SKM-1 (cell line): ENCODE results near the gene SEC14L5.
A peak's percentile ranks its signal among the peaks of the same experiment; 100 is the strongest.

Source experiments
- DNase-seq: peaks from one replicate; lab custom pipeline; 2025; ENCODE audit not compliant: unreplicated experiment; lab: John Stamatoyannopoulos, UW

The SEC14L5 gene

GRCh38 chr16:4957720-4958509 is at the start of gene SEC14L5:
Gene SEC14L5, plus strand, starts transcription at chr16:4958330. Its CDS starts 994 bp downstream, at chr16:4959324.
- DNase-seq = peak; percentile 93

GRCh38 chr16:4908854-4909401 is 49.2 kb upstream of the SEC14L5 start:
- DNase-seq = no peak

DNA sequence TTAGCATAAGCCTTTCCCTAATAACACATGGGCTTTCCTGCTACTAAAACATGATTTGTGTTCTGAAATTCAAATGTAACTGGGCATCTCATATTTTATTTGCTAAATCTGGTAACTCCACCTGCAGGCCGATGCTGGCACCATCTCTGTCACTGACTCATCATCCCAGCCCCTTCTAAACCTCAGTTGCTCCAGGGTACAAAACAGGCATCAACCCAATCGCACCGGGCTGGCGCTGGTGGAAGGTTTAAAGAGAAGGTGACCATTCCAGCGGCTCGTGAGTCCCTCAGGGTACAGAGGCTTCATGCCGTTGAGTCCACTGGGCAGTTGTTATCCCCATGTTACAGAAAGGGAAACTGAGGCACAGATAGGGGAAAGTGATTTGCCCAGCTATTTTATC is 48.3 kb upstream of the SEC14L5 start:
- no peak for DNase-seq

GRCh38 chr16:4910828-4911227 is 47.3 kb upstream of the SEC14L5 start:
- DNase-seq = no peak

- DNase-seq = no peak
Measured at GRCh38 chr16:4911970-4912386, 46.2 kb upstream of the SEC14L5 start.

GRCh38 chr16:4913130-4913773 is 44.9 kb upstream of the SEC14L5 start:
- no peak for DNase-seq

- DNase-seq = no peak
Measured at GRCh38 chr16:4913774-4914525, 44.2 kb upstream of the SEC14L5 start.

DNA sequence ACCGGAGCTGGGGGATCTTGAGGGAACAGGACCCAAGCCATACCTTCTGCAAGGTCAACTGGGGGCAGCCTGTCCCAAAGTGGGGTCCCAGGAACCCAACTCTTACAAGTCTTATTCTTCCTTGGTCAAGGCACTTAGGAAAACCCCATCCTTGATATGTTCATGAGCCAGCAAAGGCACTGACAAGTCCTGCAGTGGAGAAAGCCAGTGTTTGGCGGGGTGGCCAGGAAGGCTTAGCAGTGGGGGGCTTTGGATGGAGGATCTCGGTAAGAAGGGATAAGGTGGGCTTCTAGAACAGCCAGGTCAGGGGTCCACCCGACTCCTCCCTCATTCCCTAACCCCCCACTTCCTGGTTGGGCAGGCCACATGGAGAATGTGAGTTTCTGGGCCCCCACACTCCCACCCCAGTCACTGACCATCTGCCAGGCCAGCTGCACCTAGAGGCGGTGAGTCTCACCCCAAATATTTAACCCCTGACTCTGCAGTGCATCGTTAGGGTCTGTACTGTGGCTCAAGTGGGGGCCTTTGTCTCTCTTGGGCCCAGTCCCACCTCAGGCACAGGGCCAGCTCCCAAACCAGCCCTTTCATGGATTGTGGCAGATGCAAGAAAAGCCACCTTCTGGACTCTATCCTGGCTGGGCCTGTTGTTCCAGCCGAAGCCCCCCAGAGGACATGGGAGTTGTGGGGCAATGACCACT is 43.5 kb upstream of the SEC14L5 start:
- DNase-seq = no peak

DNA sequence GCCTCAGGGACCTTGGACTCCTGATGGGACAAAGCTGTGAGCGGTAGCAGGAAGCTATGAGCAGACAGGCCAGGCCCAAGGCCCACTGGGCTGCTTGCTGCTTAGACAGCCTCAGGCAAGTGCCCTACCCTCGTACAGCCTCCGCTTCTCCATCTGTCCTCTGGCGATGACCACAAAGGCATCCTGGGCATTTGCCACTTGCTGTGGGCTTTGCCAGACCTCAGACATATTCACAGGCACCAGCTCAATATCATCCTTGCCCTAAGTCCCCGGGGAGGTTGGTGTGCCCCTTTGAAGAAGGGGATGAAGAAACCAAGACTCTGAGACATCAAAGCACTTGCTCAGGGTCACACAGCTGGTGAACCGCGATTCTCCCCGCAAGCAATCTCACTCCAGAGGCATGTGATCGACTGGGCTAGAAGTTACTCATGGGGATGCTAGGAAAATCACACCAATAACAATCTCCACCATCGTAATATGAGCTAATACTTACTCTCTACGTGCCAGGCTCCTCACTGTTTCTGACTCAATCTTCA is 42.8 kb upstream of the SEC14L5 start:
- no peak for DNase-seq

GRCh38 chr16:4917117-4917516 is 41.0 kb upstream of the SEC14L5 start:
- DNase-seq = no peak

DNA sequence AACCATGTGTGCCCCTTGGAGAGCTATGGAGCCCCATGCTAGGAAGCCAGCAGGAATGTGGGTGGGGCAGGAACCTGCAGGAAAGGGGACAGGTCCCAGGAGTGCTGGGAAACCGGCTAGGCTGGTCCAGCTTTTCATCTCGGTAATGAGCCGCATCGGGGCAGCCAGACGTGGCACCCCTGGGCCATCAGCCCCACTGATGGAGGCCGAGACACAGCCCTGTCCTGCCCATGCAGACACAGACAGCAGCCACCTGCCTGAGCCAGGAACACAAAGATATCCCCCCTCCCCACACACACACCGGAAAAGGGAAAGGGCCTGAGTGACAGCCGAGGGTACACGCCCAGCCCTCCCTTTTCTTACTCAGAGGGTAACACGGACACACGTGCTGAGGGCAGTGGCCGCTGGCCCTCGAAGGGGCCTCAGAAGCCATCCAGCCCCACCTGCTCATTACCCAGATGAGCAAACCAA is 39.3 kb upstream of the SEC14L5 start:
- no peak for DNase-seq

- DNase-seq = no peak
Measured at GRCh38 chr16:4920826-4921225, 37.3 kb upstream of the SEC14L5 start.

DNA sequence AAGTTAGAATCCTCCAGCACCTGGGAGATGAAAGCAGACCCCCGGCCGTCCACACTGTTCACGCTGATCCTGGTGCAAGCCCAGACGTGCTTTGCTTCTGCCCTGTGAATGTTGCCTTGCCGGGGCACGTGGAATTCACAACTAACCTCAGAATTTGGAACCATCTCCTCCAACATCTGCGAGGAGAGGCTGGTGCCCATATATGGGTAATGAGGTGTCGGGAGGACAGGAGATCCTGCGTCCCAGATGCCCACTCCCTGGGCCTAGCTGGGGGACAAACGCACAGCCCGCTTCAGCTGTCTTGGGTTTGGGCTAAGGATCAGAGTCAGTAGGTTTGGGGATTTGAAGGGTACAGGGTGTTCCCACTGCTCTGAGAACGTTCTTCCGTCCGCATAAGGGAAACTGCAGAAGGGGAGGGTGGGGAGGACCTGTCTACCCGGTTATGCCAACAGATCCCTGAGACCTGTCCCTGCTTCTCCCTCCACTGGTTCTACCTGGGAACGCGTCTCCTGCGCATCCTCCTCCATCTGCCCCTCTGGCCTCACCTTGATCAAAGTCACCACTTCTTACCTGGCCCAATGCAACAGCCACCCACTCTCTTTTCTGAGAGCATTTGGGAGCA is 35.3 kb upstream of the SEC14L5 start:
- no peak for DNase-seq

DNA sequence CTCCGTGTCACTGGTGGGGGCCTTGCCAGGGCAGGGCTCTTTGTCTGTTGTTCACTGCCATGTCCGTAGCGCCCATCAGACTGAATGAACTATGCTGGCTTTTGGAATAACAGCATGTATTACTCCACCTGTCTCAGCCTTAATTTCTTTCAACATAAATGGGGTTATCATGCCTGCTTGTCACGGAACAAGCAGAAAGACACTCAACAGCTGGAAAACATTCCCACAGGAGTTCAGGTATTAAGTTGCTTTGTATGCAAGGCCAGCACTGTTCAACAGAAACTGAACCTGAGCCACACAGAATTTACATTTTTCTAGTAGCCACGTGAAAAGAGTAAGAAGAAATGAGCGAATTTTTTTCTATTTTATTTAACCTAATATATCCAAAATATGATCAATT is 34.3 kb upstream of the SEC14L5 start:
- DNase-seq = no peak

- DNase-seq = no peak
Measured at GRCh38 chr16:4924593-4925292, 33.4 kb upstream of the SEC14L5 start.

DNA sequence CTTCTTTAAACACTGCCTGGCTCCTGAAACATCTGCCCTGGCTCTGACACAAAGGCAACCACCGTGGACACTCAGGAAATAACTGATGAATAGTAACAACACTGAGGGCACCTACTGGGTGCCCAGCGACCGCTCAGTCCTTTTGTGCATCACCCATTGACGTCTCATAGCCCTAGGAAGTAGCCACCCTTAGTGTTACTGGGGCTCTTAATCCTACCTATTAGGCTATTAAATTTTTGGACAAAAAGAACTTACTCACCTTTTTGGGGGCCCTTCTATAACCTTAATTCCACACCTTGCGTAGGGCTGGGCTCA is 32.9 kb upstream of the SEC14L5 start:
- no peak for DNase-seq

DNA sequence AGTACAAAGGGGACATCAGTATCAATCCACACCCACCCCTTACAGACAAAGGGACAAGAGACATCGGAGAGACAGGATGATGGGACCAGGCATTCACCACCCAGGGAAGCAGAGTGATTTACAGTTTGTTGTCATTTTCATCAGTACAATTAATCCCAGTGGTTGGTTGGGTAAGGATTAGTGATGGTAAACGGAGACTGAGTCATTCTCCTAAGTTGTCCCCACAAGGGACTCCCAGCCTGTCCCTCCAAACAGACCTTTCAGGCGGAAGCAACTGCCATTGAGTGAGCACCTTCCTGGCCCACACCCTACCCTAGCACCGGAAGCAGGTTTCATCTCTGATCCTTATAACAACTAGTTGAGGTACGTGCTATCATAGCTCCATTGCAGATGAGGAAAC is 32.3 kb upstream of the SEC14L5 start:
- no peak for DNase-seq

DNA sequence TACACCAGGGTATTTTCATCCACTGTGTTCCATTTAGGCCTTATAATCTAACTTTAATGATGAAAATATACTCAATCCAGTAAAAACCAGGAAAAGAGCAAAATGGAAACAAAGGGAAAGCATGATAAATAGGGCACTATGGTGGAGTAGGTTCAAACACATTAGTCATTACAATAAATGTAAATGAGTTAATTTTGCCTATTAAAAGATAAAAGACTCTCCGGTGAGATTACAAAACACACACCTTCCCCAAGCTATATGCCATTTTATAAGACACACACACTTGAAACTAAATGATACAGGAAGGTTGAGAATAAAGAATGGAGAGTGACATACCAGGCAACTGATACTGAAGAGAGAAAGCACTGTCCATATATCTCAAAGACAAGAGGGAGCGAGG is 31.2 kb upstream of the SEC14L5 start:
- no peak for DNase-seq

GRCh38 chr16:4927661-4928060 is 30.5 kb upstream of the SEC14L5 start:
- no peak for DNase-seq

DNA sequence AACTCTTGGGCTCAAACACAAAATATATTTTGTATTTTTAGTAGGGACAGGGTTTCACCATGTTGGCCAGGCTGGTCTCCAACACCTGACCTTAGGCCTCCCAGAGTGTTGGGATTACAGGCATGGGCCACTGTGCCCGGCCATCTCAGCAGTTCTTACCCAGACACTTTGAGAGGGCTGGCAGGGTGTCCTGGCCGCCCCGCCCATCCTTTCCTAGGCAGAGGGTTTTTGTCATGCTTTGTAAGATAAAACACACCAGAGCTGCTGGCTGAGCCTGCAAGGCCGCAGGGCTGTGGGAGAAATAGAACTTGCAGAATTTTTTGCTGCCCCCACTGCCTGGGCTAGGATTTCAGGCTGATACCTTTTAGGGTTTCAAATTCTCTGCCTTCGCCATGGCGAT is 29.9 kb upstream of the SEC14L5 start:
- no peak for DNase-seq
